HG03108 (cell line): ENCODE data around the gene NR3C2.

Experiments
- ATAC-seq: cut with Tn5 transposase; IDR thresholded peaks from one replicate; pipeline ENCODE4 v1.9.1; 2021; ENCODE audit warnings: moderate library complexity; ENCODE audit not compliant: unreplicated experiment

NR3C2 gene

GRCh38 chr4:148435654-148436406 is 6.4 kb downstream of the NR3C2 start:
- no peak for ATAC-seq

GRCh38 chr4:148434075-148434773 is 8.0 kb downstream of the NR3C2 start:
- ATAC-seq = no peak

- no peak for ATAC-seq
Observed at GRCh38 chr4:148431401-148431800, 10.8 kb downstream of the NR3C2 start.

- ATAC-seq = no peak
Observed at GRCh38 chr4:148430854-148431253, 11.4 kb downstream of the NR3C2 start.

- ATAC-seq = no peak
Observed at GRCh38 chr4:148429206-148429605, 13.0 kb downstream of the NR3C2 start.

GRCh38 chr4:148426643-148427042 is 15.6 kb downstream of the NR3C2 start:
- ATAC-seq = no peak

- peak; percentile 63 for ATAC-seq
Observed at GRCh38 chr4:148425327-148426110, 16.7 kb downstream of the NR3C2 start.

- no peak for ATAC-seq
Observed at GRCh38 chr4:148420397-148420796, 21.8 kb downstream of the NR3C2 start.

GRCh38 chr4:148415500-148415899 is 26.7 kb downstream of the NR3C2 start:
- ATAC-seq = no peak

GRCh38 chr4:148412460-148412994 is 29.7 kb downstream of the NR3C2 start:
- no peak for ATAC-seq

GRCh38 chr4:148405161-148405893 is 36.9 kb downstream of the NR3C2 start:
- ATAC-seq = no peak

- ATAC-seq = no peak
Observed at GRCh38 chr4:148398988-148399387, 43.2 kb downstream of the NR3C2 start.

- no peak for ATAC-seq
Observed at GRCh38 chr4:148397771-148398170, 44.4 kb downstream of the NR3C2 start.

- ATAC-seq = no peak
Observed at GRCh38 chr4:148396986-148397673, 45.1 kb downstream of the NR3C2 start.

GRCh38 chr4:148395771-148396170 is 46.4 kb downstream of the NR3C2 start:
- ATAC-seq = no peak

GRCh38 chr4:148391056-148391455 is 51.2 kb downstream of the NR3C2 start:
- ATAC-seq = no peak

GRCh38 chr4:148390311-148390710 is 51.9 kb downstream of the NR3C2 start:
- ATAC-seq = no peak

- ATAC-seq = no peak
Observed at GRCh38 chr4:148380291-148380690, 61.9 kb downstream of the NR3C2 start.

- ATAC-seq = no peak
Observed at GRCh38 chr4:148376151-148376550, 66.1 kb downstream of the NR3C2 start.

- no peak for ATAC-seq
Observed at GRCh38 chr4:148375584-148375983, 66.6 kb downstream of the NR3C2 start.
